Measurements from ENCODE around the gene NCF4.
A peak's percentile ranks its signal among the peaks of the same experiment; 100 is the strongest.

The NCF4 gene

DNA sequence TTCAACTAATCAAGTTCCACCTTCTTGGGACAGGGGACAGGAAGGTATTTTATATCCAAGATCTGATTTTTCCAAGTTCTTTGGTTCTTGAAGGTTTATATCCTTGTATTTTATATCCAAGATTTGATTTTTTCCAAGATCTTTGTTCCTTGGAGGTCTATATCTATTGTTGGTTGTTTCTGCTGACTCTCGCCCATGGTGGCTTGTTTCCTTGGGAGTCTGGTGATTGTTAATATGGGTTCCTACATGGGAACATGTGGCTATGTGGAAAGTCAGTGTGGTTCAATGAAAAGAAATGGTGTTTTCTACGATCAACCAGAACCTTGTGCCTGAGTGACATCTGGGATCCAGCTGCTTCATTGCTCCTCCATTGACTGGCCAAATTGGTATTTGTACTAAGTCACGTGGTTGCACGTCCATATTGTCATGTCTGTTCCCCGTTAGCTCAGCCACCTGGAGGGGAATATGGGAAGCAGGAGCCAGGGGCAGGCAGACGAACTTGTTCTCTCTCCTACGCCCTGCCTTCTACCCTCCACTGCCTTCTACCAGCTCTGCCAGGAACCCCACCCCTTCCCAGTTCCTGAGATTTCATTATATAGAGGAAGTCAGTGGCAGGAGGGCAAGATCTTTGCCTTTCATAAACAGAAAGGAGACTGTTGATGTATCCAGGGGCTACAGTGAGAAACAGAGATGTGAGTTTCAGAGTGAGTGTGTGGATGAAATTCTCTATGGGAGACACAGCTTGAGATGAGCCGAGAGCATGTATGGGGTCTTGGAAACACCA lies 41.5 kb downstream of the NCF4 start:
- Histone ChIP-seq H3K9me3 (ENCODE audit: control insufficient read depth in 1 of 2, low read length in 2 of 2) (no peaks in the 10 kb centered on the region), H3K27me3 (ENCODE audit: control insufficient read depth in 1 of 2, insufficient read depth in 2 of 2, low read length in 2 of 2) (peaks cover 0 to 4% of the 10 kb centered on the region in 2 donors), H3K4me3 (ENCODE audit: low read depth in 1 of 2, low read length in 2 of 2) (no peak overlapping the region), H3K27ac (ENCODE audit: low read depth, low read length) (no peak overlapping the region), H3K36me3 (ENCODE audit: control insufficient read depth in 1 of 2, insufficient read depth in 2 of 2, low read length in 2 of 2) (no peaks in the 10 kb centered on the region), H3K9ac (ENCODE audit: low read depth in 1 of 2, low read length in 2 of 2) (no peak overlapping the region), H3K4me1 (ENCODE audit: control insufficient read depth in 1 of 2, insufficient read depth in 2 of 2, low read length in 2 of 2) (peaks cover 0 to 8% of the 10 kb centered on the region in 2 donors)

DNA sequence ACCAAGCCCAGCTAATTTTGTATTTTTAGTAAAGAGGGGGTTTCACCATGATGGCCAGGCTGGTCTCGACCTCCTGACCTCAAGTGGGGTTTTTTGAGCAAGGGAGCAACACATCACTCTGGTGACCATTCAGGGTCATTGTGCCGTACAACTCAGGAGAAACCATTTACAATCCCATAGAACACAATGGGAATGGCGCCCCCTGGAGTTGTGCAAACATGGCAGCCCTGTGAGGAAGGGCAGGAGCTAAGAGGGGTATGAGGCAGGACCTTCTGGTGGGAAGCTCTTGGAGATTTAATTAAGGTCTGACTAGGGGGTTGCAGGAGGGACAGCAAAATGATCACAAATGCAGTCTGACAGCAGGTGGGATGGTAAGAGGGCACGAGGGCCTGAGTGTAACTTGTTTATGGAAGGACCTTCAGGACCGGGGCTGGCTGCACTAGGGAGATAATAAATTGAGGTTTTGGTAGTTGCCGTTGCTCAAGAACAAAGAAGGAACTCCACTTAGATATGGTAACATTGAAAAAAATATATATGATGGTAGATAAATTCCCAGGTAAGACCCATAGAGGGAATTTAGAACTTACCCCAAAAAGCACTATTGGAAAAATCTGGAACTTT lies 43.6 kb downstream of the NCF4 start:
- no peaks in the 10 kb centered on the region for H3K36me3 ChIP-seq (ENCODE audit: control insufficient read depth in 1 of 2, insufficient read depth in 2 of 2, low read length in 2 of 2)
- H3K9ac ChIP-seq (ENCODE audit: low read depth in 1 of 2, low read length in 2 of 2), result no peak overlapping the region
- peaks cover 0 to 8% of the 10 kb centered on the region in 2 donors for H3K4me1 ChIP-seq (ENCODE audit: control insufficient read depth in 1 of 2, insufficient read depth in 2 of 2, low read length in 2 of 2)
- H3K9me3 ChIP-seq (ENCODE audit: control insufficient read depth in 1 of 2, low read length in 2 of 2), result no peaks in the 10 kb centered on the region
- H3K27me3 ChIP-seq (ENCODE audit: control insufficient read depth in 1 of 2, insufficient read depth in 2 of 2, low read length in 2 of 2), result no peaks in the 10 kb centered on the region
- no peak overlapping the region for H3K4me3 ChIP-seq (ENCODE audit: low read depth in 1 of 2, low read length in 2 of 2)
- no peak overlapping the region for H3K27ac ChIP-seq (ENCODE audit: low read depth, low read length)

DNA sequence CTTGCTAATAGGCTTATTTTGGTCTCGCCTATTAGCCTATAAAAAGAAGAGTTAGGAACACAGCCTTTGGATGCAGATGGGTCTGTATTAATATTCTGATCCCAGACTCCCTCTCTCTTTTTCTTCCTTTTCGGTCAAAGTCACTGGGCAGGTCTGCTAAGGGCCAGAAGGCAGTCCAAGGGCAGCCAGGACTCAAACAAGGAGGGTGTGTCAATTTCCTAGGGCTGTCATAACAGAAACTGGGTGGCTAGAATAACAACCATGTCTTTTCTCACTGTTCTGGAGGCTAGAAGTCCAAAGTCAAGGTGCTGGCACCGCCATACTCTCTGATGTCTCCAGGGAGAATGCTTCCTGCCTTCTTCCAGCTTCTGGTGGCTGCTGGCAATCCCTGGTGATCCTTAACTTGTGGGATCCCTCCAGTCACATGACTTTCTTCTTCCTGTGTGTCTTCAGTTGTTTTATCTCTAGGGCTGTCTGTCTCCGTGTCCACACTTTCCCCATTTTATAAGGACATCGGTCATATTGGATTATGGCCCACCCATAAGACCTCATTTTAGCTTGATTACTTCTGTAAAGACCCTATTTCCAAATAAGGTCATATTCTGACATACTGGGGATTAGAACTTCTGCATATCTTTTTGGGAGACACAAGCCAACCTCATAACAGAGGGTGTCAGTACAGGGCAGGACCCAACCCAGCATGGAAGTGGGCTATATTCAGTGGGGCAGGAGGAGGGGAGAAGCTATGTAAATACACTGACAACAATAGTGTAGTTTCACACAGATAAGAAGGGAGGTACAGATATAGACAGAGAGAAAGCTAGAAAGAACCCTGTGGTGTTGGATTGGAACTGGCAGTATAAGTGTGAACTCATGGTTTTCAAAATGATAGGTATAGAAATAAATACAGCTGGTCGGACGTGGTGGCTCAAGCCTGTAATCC lies 46.7 kb downstream of the NCF4 start:
- H3K9ac ChIP-seq (ENCODE audit: low read depth in 1 of 2, low read length in 2 of 2), result no peak overlapping the region
- no peaks in the 10 kb centered on the region for H3K36me3 ChIP-seq (ENCODE audit: control insufficient read depth in 1 of 2, insufficient read depth in 2 of 2, low read length in 2 of 2)
- H3K4me1 ChIP-seq (ENCODE audit: control insufficient read depth in 1 of 2, insufficient read depth in 2 of 2, low read length in 2 of 2), result no peaks in the 10 kb centered on the region
- no peak overlapping the region for H3K27ac ChIP-seq (ENCODE audit: low read depth, low read length)
- no peaks in the 10 kb centered on the region for H3K9me3 ChIP-seq (ENCODE audit: control insufficient read depth in 1 of 2, low read length in 2 of 2)
- H3K4me3 ChIP-seq (ENCODE audit: low read depth in 1 of 2, low read length in 2 of 2), result no peak overlapping the region
- H3K27me3 ChIP-seq (ENCODE audit: control insufficient read depth in 1 of 2, insufficient read depth in 2 of 2, low read length in 2 of 2), result no peaks in the 10 kb centered on the region

DNA sequence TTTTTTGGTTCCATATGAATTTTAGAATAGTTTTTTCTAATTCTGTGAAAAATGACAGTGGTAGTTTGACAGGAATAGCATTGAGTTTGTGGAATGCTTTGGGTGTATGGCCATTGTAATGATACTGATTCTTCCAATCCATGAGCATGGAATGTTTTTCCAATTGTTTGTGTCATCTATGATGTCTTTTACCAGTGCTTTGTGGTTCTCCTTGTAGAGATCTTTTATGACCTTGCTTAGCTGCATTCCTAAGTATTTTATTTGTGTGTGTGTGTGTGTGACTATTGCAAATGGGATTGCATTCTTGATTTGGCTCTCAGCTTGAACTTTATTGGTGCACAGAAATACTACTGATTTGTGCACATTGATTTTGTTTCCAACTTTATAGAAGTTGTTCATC lies 49.7 kb downstream of the NCF4 start:
- H3K9ac ChIP-seq (ENCODE audit: low read depth in 1 of 2, low read length in 2 of 2), result no peak overlapping the region
- peaks cover 0 to 6% of the 10 kb centered on the region in 2 donors for H3K4me1 ChIP-seq (ENCODE audit: control insufficient read depth in 1 of 2, insufficient read depth in 2 of 2, low read length in 2 of 2)
- no peaks in the 10 kb centered on the region for H3K9me3 ChIP-seq (ENCODE audit: control insufficient read depth in 1 of 2, low read length in 2 of 2)
- no peak overlapping the region for H3K4me3 ChIP-seq (ENCODE audit: low read depth in 1 of 2, low read length in 2 of 2)
- H3K27ac ChIP-seq (ENCODE audit: low read depth, low read length), result no peak overlapping the region
- no peaks in the 10 kb centered on the region for H3K36me3 ChIP-seq (ENCODE audit: control insufficient read depth in 1 of 2, insufficient read depth in 2 of 2, low read length in 2 of 2)
- H3K27me3 ChIP-seq (ENCODE audit: control insufficient read depth in 1 of 2, insufficient read depth in 2 of 2, low read length in 2 of 2), result no peaks in the 10 kb centered on the region

DNA sequence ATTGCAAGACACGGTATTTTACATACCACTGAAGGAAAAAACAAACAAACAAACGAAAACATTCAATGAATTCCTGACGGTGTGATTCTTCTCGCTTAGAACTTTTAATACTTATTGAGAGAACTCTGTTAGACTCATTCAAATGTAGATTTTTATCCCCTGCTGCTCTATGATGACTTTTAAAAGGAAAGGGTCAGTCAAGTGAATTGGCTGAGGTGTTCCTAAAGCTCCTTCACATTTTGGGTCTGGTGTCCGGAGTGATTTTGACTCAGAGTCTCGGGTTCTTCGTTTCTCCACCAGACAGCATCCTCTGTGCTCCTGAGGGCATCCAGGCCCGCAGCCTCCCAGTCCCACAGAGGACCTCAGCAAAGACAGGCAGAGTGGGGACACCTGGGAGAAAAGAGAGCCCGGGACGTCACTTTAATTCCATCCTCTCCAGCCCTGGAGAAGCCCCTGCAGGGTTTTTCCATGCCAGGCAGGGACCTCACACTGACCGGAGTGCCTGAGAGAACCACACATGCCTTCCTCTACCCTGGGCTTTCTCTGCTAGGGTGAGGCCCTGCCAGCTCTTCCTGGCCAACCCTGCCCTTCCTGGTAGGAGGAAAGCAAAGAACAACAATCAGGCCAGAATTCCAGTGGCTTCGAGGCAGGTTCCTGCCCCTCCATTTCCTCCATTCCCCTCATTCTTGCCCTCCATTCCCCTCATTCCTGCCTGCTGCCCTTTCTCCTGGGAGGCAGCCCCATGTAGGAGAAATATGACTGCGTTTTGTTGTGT lies 51.3 kb downstream of the NCF4 start:
- no peak overlapping the region for H3K27ac ChIP-seq (ENCODE audit: low read depth, low read length)
- H3K4me3 ChIP-seq (ENCODE audit: low read depth in 1 of 2, low read length in 2 of 2), result no peak overlapping the region
- no peaks in the 10 kb centered on the region for H3K9me3 ChIP-seq (ENCODE audit: control insufficient read depth in 1 of 2, low read length in 2 of 2)
- H3K36me3 ChIP-seq (ENCODE audit: control insufficient read depth in 1 of 2, insufficient read depth in 2 of 2, low read length in 2 of 2), result no peaks in the 10 kb centered on the region
- H3K27me3 ChIP-seq (ENCODE audit: control insufficient read depth in 1 of 2, insufficient read depth in 2 of 2, low read length in 2 of 2), result no peaks in the 10 kb centered on the region
- peaks cover 0 to 6% of the 10 kb centered on the region in 2 donors for H3K4me1 ChIP-seq (ENCODE audit: control insufficient read depth in 1 of 2, insufficient read depth in 2 of 2, low read length in 2 of 2)
- H3K9ac ChIP-seq (ENCODE audit: low read depth in 1 of 2, low read length in 2 of 2), result no peak overlapping the region

DNA sequence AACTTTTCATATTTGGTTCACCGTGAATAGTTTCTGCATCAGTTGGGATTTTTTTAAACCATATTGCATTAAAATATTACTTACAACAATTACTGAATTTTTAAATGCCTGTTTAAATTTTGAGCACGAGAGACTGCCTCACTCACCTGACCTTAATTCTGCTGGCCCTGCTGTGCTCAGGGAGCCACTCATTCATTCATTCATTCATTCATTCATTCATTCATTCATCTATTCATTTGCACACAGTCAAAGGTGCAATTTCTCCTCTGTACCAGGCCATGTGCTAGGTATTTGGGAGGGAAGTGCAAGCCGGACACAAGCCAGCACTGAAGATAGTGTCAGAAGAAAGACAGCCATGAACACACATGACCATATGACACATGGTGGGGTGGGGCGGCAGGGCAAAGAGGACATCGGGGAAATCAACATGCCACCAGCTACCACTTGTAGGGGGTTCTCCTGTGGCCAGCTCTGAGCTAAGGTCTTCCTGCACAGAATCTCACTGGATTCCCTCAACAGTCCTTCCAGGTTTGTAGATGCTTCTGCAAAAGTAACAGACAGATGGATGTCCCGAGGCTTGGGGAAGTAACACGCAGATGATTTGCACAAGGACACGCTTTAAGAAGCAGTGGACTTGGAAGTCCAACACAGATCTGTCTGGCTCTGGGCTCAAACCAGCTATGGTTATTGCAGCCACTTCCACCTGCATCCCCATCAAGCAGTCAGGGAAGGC lies 52.1 kb downstream of the NCF4 start:
- H3K4me1 ChIP-seq (ENCODE audit: control insufficient read depth in 1 of 2, insufficient read depth in 2 of 2, low read length in 2 of 2), result peaks cover 0 to 6% of the 10 kb centered on the region in 2 donors
- no peaks in the 10 kb centered on the region for H3K9me3 ChIP-seq (ENCODE audit: control insufficient read depth in 1 of 2, low read length in 2 of 2)
- no peak overlapping the region for H3K9ac ChIP-seq (ENCODE audit: low read depth in 1 of 2, low read length in 2 of 2)
- H3K27ac ChIP-seq (ENCODE audit: low read depth, low read length), result no peak overlapping the region
- no peak overlapping the region for H3K4me3 ChIP-seq (ENCODE audit: low read depth in 1 of 2, low read length in 2 of 2)
- H3K27me3 ChIP-seq (ENCODE audit: control insufficient read depth in 1 of 2, insufficient read depth in 2 of 2, low read length in 2 of 2), result no peaks in the 10 kb centered on the region
- no peaks in the 10 kb centered on the region for H3K36me3 ChIP-seq (ENCODE audit: control insufficient read depth in 1 of 2, insufficient read depth in 2 of 2, low read length in 2 of 2)

DNA sequence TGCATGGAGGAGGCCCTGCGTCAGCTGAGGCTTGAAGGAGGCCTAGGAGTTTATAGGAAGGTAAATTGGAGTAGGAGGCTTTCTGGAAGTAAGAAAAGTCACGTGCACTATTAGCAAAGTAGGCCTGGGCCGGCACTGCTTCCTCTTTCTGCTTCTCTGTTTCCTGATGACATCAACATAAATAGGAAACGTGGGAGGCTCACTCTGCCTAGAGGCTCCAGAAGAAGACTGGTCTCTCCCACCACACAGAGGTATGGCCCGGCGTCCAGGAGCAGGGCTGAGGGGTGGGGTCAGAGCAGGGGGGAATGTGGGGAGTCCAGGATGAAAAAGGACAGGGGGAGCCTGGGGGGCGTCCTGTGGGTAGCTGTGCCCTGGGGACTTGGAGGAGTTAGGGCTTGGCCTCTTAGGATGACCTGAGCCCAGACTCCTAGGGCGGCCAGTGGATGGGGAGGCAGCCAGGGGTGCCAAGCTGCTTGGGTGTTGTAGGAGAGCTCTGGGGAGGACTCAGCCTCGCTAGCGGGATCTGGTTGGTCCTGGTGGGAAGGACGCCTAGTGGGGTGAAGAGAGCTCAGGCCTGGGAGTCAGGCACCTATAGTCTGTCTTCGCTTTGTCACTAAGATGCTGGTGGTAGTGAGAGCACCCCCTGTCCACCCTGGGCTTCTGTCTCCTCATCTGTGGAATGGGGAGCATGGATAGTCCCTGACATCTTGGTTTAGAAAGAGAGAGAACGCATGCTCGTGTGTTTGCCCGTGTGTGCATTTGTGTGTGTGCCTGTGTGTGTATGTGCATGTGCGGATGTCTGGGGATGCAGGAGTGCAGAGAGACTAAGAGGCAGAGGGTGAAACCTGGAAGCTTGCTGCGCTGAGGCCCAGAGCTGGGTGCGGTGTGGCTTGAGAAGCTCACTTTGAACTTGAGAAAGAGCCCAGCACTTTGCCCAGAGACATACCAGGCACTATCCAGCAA lies 52.9 kb downstream of the NCF4 start, which contains the start of gene CSF2RB:
Gene CSF2RB, plus strand, starts transcription at position 202 of the 963 bp plus-strand sequence. CDS start 8,580 bp downstream, outside the sequence.
- Histone ChIP-seq H3K4me3 (ENCODE audit: low read depth in 1 of 2, low read length in 2 of 2) (peak within 1 kb of the TSS; percentile 60 to 61), H3K27me3 (ENCODE audit: control insufficient read depth in 1 of 2, insufficient read depth in 2 of 2, low read length in 2 of 2) (no peaks in the 10 kb centered on the region), H3K36me3 (ENCODE audit: control insufficient read depth in 1 of 2, insufficient read depth in 2 of 2, low read length in 2 of 2) (no peaks in the 10 kb centered on the region), H3K9me3 (ENCODE audit: control insufficient read depth in 1 of 2, low read length in 2 of 2) (peaks cover 0 to 1% of the 10 kb centered on the region in 2 donors), H3K4me1 (ENCODE audit: control insufficient read depth in 1 of 2, insufficient read depth in 2 of 2, low read length in 2 of 2) (peaks cover 0 to 6% of the 10 kb centered on the region in 2 donors), H3K27ac (ENCODE audit: low read depth, low read length) (peak within 1 kb of the TSS; percentile 30), H3K9ac (ENCODE audit: low read depth in 1 of 2, low read length in 2 of 2) (peak within 1 kb of the TSS; percentile 52 to 58)

DNA sequence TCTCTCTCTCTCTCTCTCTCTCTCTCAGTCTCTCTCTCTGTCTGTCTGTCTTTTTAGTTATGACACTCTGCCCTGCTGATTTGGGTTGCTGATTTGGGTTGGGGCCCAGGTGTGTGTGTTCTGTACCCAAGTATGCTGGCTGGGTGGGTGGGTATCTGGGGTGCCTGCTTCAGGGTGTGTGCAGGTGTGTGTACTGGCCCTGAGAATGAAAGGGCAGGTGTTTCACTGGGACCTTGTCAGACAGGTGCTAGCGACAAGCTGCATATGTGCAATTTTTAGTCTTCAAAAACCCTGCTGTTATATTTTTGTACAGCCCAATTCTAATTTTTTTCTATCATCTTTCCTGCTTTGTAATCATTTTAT lies 53.6 kb downstream of the NCF4 start:
- Histone ChIP-seq H3K27ac (ENCODE audit: low read depth, low read length) (no peak overlapping the region), H3K9me3 (ENCODE audit: control insufficient read depth in 1 of 2, low read length in 2 of 2) (peaks cover 0 to 3% of the 10 kb centered on the region in 2 donors), H3K4me3 (ENCODE audit: low read depth in 1 of 2, low read length in 2 of 2) (peak overlapping the region; percentile 60 to 61), H3K27me3 (ENCODE audit: control insufficient read depth in 1 of 2, insufficient read depth in 2 of 2, low read length in 2 of 2) (no peaks in the 10 kb centered on the region), H3K9ac (ENCODE audit: low read depth in 1 of 2, low read length in 2 of 2) (peak overlapping the region; percentile 52 to 58), H3K4me1 (ENCODE audit: control insufficient read depth in 1 of 2, insufficient read depth in 2 of 2, low read length in 2 of 2) (peaks cover 0 to 6% of the 10 kb centered on the region in 2 donors), H3K36me3 (ENCODE audit: control insufficient read depth in 1 of 2, insufficient read depth in 2 of 2, low read length in 2 of 2) (no peaks in the 10 kb centered on the region)
